GM23248 (cell line): ENCODE measurements around the gene GAS2L1.

Experiments
- EZH2 ChIP-seq: fragments of 200-600 bp; sonication (generic); IDR thresholded peaks from 2 replicates; pipeline ENCODE4 v1.6.1; 2018; ENCODE audit warnings: antibody characterized with exemption, mild to moderate bottlenecking; ENCODE audit not compliant: insufficient read depth, poor library complexity, severe bottlenecking
- EZH2phosphoT487 ChIP-seq: fragments of 200-600 bp; sonication (generic); IDR thresholded peaks from 2 replicates; pipeline ENCODE4 v1.6.1; 2018; ENCODE audit warnings: antibody characterized with exemption, moderate library complexity, mild to moderate bottlenecking, low read depth; ENCODE audit not compliant: insufficient read depth

DNA sequence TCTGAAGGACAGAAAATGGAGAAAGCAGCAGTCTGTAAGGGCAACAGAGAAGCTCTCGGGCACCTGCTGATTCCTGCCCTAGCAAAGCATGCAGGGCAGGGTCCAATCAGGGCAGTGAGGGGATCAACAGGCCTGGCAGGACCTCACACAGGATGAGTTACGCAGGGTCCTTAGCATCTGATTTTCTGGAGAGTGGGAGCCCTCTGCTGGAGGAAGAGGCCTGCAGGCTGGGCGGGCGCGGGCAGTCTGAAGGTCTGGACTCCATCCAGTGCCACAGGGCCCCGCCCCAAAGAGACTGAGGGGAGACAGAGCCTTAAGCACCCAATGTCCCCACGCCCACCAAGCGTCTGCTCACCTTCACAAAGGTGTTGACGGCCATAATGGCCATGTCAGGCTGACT, 53.0 kb downstream of the GAS2L1 start:
- TF ChIP-seq EZH2phosphoT487 (no peak), EZH2 (no peak)
